ENCODE data around the gene MED12L.

- no peak for TF ChIP-seq SIN3A (IDR thresholded peaks at IDR 0.05; ENCODE audit: borderline replicate concordance, insufficient read depth, low read length)
- no peak for TF ChIP-seq POLR2AphosphoS5 (IDR thresholded peaks at IDR 0.05; ENCODE audit: low read depth, low read length)
- no peak for TF ChIP-seq TAF1 (IDR thresholded peaks at IDR 0.05; ENCODE audit: borderline replicate concordance, insufficient read depth, low read length)
- no peak for TF ChIP-seq REST (IDR thresholded peaks at IDR 0.05; ENCODE audit: insufficient read depth in 1 of 2, low read depth in 2 of 2, low read length in 2 of 2)
Measured at GRCh38 chr3:151142929-151143328, 57.5 kb downstream of the MED12L start.
